Hepatocyte (in vitro differentiated cells): ENCODE measurements around the gene ANKRD29. TPM values are rescaled to one million over a fixed set of nuclear protein-coding genes. Genes with fewer than 3 reads are reported as not detected.

ENCODE experiments used
- DNase-seq: peaks from one replicate; pipeline ENCODE4 v3.0.0-alpha.2; 2016; ENCODE audit warnings: low spot score
- H2AFZ ChIP-seq: fragments of 200-600 bp; sonication (generic); 2 replicates; pipeline ENCODE4 v1.6.0; 2016; ENCODE audit warnings: antibody characterized with exemption, mild to moderate bottlenecking
- H3K27ac ChIP-seq: fragments of 200-600 bp; sonication (generic); 2 replicates; pipeline ENCODE4 v1.5.1; 2016; ENCODE audit warnings: mild to moderate bottlenecking
- H3K27me3 ChIP-seq: fragments of 200-600 bp; sonication (generic); 2 replicates; pipeline ENCODE4 v1.6.1; 2016
- H3K36me3 ChIP-seq: fragments of 200-600 bp; sonication (generic); replicated peaks from 2 replicates; pipeline ENCODE4 v1.5.1; 2016; ENCODE audit warnings: low read depth; ENCODE audit not compliant: insufficient read depth
- H3K4me1 ChIP-seq: fragments of 200-600 bp; sonication (generic); 2 replicates; pipeline ENCODE4 v1.5.1; 2016; ENCODE audit warnings: mild to moderate bottlenecking, moderate library complexity; ENCODE audit not compliant: insufficient read depth
- H3K4me2 ChIP-seq: fragments of 200-600 bp; sonication (generic); 2 replicates; pipeline ENCODE4 v1.6.0; 2016
- H3K4me3 ChIP-seq: fragments of 200-600 bp; sonication (generic); 2 replicates; pipeline ENCODE4 v1.5.1; 2016; ENCODE audit warnings: mild to moderate bottlenecking
- H3K79me2 ChIP-seq: fragments of 200-600 bp; sonication (generic); 2 replicates; pipeline ENCODE4 v1.6.0; 2017; ENCODE audit warnings: mild to moderate bottlenecking
- H3K9me2 ChIP-seq: fragments of 200-600 bp; sonication (generic); replicated peaks from 2 replicates; pipeline ENCODE4 v1.6.0; 2017; ENCODE audit warnings: mild to moderate bottlenecking; ENCODE audit not compliant: insufficient read depth
- H3K9me3 ChIP-seq: fragments of 200-600 bp; sonication (generic); 2 replicates; pipeline ENCODE4 v1.5.1; 2016; ENCODE audit warnings: low read depth, mild to moderate bottlenecking
- H4K20me1 ChIP-seq: fragments of 200-600 bp; sonication (generic); 2 replicates; pipeline ENCODE4 v1.6.0; 2016; ENCODE audit warnings: mild to moderate bottlenecking; ENCODE audit not compliant: insufficient read depth, poor library complexity, severe bottlenecking
- EZH2 ChIP-seq: fragments of 200-600 bp; sonication (generic); IDR thresholded peaks from 2 replicates; pipeline ENCODE4 v1.6.1; 2016; ENCODE audit warnings: antibody characterized with exemption, mild to moderate bottlenecking, borderline replicate concordance
- EZH2phosphoT487 ChIP-seq: fragments of 200-600 bp; sonication (generic); IDR thresholded peaks from one replicate; pipeline ENCODE4 v1.6.1; 2018; ENCODE audit warnings: antibody characterized with exemption, mild to moderate bottlenecking, low read depth, moderate library complexity; ENCODE audit not compliant: unreplicated experiment, severe bottlenecking
- WGBS: methylation state at CpG from one replicate; pipeline ENCODE4 v1.1.6; 2016; ENCODE audit warnings: low lambda C conversion rate; ENCODE audit errors: missing lambda C conversion rate; 5-methylcytosine and 5-hydroxymethylcytosine counted together
- polyA plus RNA-seq: library from polyadenylated mRNA; unstranded; fragments of >200 nt; fragmentation: Nextera tagmentation; extraction: Ambion mirVana; gene quantifications from 2 replicates; pipeline ENCODE4 v1.2.1, GENCODE V29; 2016
- total RNA-seq: library from RNA; depleted of rRNA; stranded (reverse); fragments of >200 nt; gene quantifications from 2 replicates; pipeline ENCODE4 v1.2.3, GENCODE V29; 2014
- TF ChIP-seq, protein P1 (sequence below): fragments of 200-600 bp; sonication (generic); IDR thresholded peaks from 2 replicates; pipeline ENCODE4 v1.5.1; 2016; ENCODE audit warnings: antibody characterized with exemption, mild to moderate bottlenecking; ENCODE audit not compliant: poor library complexity

ANKRD29 gene
- total and polyA plus RNA-seq, 2 experiments from 2014 or later, result 7.7 to 12.1 TPM

DNA sequence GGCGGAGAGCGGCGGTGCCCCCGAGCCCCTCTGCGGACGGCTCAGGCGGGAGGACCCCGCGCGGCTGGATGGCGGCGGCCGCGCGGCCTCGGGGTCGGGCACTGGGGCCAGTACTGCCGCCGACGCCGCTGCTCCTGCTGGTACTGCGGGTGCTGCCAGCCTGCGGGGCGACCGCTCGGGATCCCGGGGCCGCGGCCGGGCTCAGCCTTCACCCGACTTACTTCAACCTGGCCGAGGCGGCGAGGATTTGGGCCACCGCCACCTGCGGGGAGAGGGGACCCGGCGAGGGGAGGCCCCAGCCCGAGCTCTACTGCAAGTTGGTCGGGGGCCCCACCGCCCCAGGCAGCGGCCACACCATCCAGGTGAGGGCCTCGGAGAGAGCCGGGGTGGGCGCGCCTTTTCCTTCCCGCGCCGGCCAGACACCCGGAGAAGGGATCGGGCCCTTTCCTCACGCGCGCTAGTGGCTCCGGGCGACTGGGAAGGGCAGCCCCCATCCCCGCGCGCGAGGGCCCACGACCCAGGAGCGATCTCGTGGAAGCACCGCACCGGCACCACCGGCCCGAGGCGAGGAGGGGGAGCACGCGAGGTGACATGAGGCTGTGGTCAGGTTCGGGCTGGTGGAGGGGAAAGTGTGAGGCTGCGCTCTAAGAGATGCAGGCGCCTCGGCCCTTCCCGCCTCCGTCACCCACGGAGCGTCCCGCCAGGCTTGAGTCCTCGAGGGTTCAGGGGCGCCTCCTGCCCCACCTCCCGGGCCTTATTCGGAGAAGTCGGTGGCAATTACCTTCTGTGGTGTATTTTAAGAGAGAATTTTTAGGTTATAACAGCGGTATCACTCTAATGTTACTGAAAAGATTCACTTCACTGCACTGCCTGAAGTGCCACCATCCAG, 27.1 kb upstream of the ANKRD29 start:
- H3K4me1 ChIP-seq, result peaks cover 6% of the 10 kb centered on the region
- no peaks in the 10 kb centered on the region for H4K20me1 ChIP-seq
- no peaks in the 10 kb centered on the region for H3K36me3 ChIP-seq
- H3K4me3 ChIP-seq, result peak overlapping the region; percentile 43
- WGBS, result 4% methylated on average over 77 of the region's 85 CpGs
- H2AFZ ChIP-seq, result peak overlapping the region; percentile 75
- H3K27ac ChIP-seq, result peak overlapping the region; percentile 67
- TF ChIP-seq, protein P1, sequence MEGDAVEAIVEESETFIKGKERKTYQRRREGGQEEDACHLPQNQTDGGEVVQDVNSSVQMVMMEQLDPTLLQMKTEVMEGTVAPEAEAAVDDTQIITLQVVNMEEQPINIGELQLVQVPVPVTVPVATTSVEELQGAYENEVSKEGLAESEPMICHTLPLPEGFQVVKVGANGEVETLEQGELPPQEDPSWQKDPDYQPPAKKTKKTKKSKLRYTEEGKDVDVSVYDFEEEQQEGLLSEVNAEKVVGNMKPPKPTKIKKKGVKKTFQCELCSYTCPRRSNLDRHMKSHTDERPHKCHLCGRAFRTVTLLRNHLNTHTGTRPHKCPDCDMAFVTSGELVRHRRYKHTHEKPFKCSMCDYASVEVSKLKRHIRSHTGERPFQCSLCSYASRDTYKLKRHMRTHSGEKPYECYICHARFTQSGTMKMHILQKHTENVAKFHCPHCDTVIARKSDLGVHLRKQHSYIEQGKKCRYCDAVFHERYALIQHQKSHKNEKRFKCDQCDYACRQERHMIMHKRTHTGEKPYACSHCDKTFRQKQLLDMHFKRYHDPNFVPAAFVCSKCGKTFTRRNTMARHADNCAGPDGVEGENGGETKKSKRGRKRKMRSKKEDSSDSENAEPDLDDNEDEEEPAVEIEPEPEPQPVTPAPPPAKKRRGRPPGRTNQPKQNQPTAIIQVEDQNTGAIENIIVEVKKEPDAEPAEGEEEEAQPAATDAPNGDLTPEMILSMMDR, result no peak
- TF ChIP-seq EZH2phosphoT487 (no peak), EZH2 (peak; percentile 60)
- H3K79me2 ChIP-seq, result peaks cover 20% of the 10 kb centered on the region
- H3K27me3 ChIP-seq, result peaks cover 10% of the 10 kb centered on the region
- no peaks in the 10 kb centered on the region for H3K9me3 ChIP-seq
- H3K9me2 ChIP-seq, result no peaks in the 10 kb centered on the region
- H3K4me2 ChIP-seq, result peak overlapping the region; percentile 97
- peak; percentile 48 for DNase-seq

DNA sequence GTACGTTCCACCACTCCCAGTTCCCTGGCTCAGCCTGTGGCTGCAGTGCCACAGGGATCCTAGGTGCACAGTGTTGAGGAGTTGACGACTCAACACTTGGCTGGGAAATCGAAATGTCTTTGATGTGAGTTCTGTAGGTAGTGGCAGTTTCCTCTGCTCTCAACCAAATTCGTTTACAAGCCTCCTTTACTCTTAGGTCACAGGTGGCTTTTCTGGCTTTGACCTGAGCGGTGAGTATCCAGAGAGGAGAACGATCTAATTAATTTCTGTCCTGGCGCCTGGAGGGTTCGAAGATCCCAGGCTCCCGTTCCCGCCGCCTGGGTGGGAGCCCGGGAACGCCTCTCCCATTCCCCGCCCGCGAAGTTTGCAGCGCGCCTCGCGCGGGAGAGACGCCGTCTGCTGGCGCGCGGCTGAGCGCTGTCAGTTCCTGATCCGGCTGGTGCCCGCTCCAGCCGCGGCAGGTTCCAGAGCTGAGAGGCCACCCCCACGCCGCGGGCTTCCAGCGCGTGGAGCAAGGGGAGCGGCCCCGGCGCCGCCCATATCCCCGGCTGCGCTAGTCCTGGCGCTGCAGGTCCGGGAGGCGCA, 26.4 kb upstream of the ANKRD29 start, which contains the start of gene LAMA3:
Gene LAMA3 (plus strand): TSS at position 423 of the 585 bp plus-strand sequence. CDS start 231 bp downstream, outside the sequence.
- Histone ChIP-seq H4K20me1 (no peaks in the 10 kb centered on the region), H3K27me3 (peaks cover 10% of the 10 kb centered on the region), H3K79me2 (peaks cover 20% of the 10 kb centered on the region), H3K9me3 (no peaks in the 10 kb centered on the region), H3K4me2 (peak within 1 kb of the TSS; percentile 97), H3K27ac (peak within 1 kb of the TSS; percentile 67), H3K9me2 (no peaks in the 10 kb centered on the region), H3K4me1 (peaks cover 5% of the 10 kb centered on the region), H2AFZ (peak within 1 kb of the TSS; percentile 75), H3K4me3 (peak within 1 kb of the TSS; percentile 43), H3K36me3 (no peaks in the 10 kb centered on the region)
- TF ChIP-seq EZH2phosphoT487 (no peak), EZH2 (no peak)
- TF ChIP-seq, protein P1, result peak; percentile 34
- 1% methylated on average over 42 of the region's 45 CpGs for WGBS
- DNase-seq, result peak; percentile 86

DNA sequence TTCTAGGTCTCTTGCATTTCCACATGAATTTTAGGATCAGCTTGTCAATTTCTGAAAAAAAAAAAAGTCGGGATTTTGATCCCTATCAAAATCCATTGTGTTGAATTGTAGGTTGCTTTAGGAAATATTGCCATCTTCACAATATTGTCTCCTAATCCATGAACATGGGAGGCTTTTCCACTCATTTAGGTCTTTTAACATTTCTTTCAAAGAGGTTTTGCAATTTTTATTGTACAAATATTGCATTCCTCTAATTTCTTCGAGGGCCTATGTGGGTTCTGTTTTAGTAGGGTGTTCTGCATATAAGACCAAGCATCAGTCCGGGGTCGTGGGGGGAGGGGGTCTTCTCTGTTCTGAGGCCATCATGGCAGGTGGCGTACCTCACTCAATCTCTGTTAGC, 25.8 kb upstream of the ANKRD29 start:
- Histone ChIP-seq H3K4me1 (peaks cover 5% of the 10 kb centered on the region), H3K27ac (peak overlapping the region; percentile 67), H3K36me3 (no peaks in the 10 kb centered on the region), H3K79me2 (peaks cover 20% of the 10 kb centered on the region), H3K9me3 (no peaks in the 10 kb centered on the region), H2AFZ (peak overlapping the region; percentile 75), H3K9me2 (no peaks in the 10 kb centered on the region), H3K4me2 (peak overlapping the region; percentile 97), H3K4me3 (peak overlapping the region; percentile 43), H3K27me3 (peaks cover 10% of the 10 kb centered on the region), H4K20me1 (no peaks in the 10 kb centered on the region)
- 72% methylated on average over 5 of the region's 5 CpGs for WGBS
- TF ChIP-seq, protein P1, result no peak
- TF ChIP-seq EZH2phosphoT487 (no peak), EZH2 (no peak)
- DNase-seq, result no peak
